Stimulated activated CD4-positive, alpha-beta T cell treated with anti-CD3 and anti-CD28 coated beads, Interleukin-4, amount 100 ng/mL, for 24 hours (primary cell): Measurements from ENCODE around the gene WNT9A.
"Not testable (repeated sequence)": the region's sequence is repeated elsewhere in the genome, so short reads cannot be mapped to it uniquely, and the experiment has no call there.

Source experiments
- DNase-seq: peaks from one replicate; pipeline ENCODE4 v3.0.0-alpha.2; 2020

WNT9A gene

DNA sequence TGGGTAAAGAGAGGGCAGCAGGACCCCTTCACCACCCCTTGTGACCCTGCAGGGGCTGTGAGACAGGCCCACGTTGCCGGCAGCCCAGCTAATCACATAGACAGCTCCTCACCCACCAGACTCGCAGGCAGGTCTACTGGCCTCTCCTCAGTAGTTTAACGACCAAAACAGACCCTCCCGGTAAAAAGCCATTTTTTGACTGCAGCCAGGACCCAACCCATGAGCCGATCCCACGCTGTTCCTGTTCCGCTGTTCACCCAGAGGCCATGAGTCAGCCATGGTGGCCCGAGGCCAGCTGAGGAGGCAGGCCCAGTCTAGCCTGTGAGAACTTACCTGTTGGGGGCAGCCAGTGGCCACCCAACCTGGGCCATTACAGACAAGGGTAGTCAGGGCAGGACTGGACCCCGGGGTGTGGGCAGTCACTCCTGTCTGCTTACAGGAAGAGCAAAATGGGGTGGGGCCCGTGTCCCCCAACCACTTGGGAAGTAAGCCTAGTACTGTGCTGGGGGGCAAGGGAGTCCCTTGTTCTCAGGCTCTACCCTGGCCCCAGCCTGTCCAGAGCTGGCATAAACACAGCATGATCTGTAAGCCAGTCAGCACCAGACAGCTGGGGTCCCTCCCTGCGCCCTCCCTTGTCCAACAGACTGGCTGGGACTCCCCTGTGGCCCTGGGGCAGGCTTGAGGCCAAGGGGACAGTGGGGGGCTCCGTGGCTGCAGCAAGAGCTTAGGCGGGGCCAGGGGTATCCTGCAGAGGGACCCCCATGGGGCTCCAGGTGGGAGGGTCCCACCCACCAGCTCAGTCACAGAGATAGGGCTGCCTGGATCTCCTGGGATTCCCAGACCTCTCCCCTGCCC, 61.9 kb downstream of the WNT9A start:
- DNase-seq: no peak

DNA sequence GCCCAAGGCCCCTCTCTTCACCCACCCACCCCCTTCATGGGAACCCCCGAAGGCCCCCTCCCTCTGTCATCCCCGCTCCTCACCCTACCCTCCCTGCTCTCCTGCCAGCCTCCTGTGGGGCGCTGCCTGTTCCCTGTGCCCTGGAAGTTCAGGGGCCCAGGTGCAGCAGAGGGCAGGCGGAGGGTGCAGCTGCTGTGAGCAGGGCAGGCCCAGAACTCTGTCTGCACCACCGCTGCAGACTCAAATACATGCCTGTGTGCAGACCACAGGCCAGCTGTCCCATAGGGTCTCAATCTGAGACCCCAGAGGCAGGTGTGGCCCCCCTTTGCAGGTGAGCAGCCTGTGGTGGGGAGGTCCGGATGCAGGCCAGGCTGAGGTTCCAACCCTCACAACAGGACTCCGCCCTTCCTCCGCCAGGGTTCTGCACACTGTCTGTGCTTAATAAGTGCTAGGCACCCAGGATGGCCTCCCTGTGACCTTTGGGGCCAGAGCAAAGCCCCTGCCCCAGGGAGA, 62.5 kb downstream of the WNT9A start:
- peak; percentile 29 for DNase-seq

DNA sequence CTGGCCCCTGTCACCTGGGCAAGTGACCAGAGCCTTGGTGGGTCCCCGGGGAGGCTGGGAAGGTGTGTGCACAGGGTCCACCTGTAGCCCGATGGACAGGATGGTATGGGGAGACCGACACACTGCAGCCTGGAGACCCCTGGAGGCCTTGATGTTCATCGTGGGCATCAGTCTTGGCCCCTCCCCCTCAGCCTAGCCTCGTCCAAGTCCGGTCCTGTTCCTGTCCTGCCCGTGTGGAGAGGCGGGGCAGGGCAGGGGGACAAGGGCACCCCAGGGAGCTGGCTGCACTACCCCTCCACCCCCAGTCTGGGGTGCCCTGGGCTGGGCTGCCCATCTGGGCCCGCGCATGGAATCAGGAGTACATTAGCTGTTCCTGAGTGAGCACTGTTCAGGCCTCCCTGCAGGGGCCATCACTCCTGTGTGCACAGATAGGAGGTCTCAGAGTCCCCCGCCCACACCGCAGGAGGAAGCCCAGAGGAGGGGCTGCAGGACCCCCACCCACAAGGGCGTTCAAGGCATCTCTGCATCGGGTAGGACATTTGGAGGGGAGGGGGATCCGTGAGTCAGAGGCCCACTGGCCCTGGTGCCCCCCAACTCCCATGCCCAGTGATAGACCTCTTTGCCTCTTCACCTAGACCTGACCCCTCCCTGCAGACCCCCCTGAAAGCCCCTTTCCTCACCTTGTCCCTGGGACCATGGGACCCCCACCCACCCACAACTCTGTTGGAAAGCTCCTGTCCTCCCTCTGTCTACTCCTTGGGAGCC, 63.2 kb downstream of the WNT9A start:
- peak; percentile 2 for DNase-seq

DNA sequence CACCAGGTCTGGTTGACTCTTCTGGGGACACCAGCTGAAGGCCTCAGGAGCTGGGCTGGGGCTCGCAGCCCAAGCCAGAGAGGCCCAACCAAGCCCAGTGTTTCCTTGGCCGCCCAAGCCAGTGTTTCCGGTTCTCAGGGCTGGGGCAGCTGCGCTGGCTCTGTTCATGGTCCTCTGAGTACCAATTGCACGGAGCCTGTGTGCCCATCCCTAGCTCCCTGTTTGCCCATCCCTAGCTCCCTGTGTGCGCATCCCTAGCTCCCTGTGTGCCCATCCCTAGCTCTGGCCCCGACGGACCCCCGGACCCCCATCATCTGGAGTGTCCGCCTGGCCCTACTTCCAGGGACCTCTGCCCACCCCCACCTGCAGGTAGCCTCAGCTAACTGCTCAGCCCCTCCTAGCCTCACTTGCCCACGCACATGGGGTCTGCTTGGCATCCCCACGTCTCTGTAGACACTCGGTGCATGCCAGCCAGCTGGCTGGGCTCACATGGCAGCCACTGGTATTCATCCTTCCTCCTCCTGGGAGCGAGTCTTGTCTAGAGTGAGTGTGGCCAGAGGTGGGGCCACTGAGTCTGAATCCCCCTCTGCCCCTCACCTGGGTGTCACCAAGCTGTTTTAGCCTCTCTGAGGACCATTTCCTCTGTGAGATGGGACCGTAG, 64.0 kb downstream of the WNT9A start:
- DNase-seq: peak; percentile 2

DNA sequence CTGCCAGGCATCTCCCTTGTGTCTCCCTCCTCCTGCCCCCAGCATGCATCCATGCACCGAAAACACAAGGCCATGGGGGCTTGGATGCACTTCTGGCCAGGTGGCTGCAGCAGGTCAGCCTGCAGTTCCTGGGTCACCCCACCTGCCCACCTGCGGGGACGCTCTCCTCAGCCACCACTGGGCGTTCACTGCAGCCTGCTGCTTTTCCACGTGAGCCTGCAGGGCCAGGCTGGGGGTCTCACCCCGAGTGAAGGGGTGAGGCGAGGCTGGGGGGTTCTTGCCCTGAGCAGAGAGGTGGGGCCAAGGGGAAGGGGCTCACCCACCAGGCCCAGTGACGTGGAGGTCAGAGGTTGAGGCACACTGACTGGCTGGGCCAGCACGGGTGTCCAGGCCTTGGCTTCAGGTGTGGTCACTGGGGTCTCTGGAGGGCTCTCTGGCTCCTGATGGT, 64.6 kb downstream of the WNT9A start:
- peak; percentile 2 for DNase-seq

DNA sequence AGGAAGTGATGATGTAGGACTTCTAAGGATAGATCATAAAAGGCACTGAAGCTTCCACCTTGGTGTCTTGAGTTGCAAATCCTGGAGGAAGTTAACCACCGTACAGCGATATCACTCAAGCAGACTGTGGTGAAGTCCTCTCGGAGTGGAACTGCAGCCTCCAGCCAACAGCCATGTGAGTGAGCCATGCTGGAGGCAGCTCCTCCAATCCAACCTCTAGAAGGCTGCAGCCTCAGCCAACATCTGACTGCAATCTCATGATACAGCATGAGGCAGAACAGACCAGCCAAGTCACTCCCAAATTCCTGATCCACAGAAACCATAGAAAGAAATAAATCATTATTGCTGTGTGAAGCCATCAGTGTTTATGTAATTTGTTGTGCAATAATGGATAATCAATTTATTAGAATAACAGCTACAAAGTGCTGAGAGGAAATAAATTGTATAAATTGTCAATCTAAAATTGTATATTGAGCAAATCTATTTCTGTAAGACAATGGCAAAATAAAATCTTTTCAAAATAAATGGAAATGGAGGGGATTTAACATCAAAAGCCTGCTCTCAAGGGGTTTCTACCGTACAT, 67.3 kb downstream of the WNT9A start:
- DNase-seq: no peak

DNA sequence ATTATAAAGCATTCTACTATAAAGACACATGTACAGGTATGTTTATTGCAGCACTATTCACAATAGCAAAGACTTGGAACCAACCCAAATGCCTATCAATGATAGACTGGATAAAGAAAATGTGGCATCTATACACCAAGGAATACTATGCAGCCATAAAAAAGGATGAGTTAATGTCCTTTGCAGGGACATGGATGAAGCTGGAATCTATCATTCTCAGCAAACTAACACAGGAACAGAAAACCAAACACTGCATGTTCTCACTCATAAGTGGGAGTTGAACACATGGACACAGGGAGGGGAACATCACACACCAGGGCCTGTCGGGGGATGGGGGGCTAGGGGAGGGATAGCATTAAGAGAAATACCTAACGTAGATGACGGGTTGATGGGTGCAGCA, 69.9 kb downstream of the WNT9A start:
- not testable (repeated sequence) for DNase-seq

DNA sequence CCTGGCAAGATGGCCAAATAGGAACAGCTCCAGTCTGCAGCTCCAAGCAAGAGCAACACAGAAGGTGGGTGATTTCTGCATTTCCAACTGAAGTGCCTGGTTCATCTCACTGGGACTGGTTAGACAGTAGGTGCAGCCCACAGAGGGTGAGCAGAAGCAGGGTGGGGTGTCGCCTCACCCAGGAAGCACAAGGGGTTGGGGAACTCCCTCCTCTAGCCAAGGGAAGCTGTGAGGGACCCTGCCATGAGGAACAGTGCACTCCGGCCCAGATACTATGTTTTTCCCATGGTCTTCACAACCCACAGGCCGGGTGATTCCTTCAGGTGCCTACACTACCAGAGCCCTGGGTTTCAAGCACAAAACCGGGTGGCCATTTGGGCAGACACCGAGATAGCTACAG, 75.8 kb downstream of the WNT9A start:
- DNase-seq: not testable (repeated sequence)

DNA sequence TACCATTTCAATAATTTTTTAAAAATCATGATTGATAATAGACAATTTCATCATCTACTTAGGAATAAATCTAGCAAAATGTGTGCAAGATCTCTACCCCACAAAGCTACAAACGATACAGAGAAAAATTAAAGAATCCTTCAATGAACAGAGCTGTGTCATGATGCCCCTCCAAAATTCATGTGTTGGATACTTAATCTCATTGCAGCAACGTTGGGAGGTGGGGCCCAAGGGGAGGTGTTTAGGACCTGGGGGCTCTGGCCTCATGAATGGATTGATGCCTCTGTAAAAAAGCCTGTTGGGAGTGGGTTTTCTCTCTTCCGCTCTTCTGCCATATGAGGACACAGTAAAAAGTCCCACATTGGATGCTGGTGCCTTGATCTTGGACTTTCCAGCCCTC, 77.4 kb downstream of the WNT9A start:
- no peak for DNase-seq

DNA sequence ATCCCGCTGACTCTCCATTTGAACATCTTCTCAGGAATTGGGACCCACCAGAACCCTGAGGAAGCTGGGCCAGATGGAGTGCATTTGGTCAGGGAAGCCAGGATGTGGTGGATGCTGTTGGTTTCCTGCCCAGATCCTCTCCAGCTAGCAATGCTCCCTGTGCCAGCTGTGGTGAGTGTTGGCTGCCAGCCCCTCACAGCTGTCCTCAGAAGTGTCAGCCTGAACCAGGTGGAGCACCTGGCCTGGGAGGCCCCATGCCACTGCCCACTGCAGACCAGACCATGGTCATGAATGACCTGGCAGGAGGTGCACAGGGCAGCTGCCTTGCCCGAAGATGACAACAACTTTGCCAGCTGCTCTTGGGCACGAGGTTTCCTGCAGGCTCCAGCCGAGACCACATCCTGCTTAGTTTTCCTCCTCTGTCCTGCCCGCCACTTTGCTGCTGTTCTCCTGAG, 77.9 kb downstream of the WNT9A start:
- no peak for DNase-seq

DNA sequence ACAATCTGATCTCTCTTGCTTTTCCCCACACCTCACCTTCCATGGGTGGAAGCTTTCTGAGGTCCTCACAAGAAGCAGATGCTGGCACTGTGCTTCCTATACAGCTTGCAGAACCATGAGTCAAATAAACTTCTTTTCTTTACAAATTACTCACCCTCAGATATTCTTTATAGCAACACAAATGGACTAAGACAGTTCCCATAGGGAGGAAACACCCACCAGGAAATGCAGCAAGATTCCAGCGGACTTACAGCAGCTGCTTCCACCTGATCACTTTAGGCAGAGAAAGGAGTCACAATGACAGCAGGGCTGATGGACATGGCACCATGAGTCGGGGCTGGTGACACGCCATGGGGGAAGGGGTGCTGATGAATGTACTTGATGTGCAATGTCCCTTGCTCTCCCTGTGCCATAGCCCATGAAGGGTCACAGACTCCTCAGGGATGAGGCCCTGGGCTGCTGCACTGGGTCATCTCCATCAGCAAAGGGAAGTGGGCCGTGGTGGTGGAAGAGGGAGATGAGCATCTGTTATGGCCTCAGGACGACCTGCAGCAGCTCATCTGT, 78.4 kb downstream of the WNT9A start:
- DNase-seq: no peak
